GM21576 (cell line): ENCODE results near the gene SEC61A2.
"Not testable (repeated sequence)": the region's sequence is repeated elsewhere in the genome, so short reads cannot be mapped to it uniquely, and the experiment has no call there.

Source experiments
- ATAC-seq: cut with Tn5 transposase; IDR thresholded peaks from one replicate; pipeline ENCODE4 v1.9.1; 2021; ENCODE audit warnings: mild to moderate bottlenecking, moderate library complexity; ENCODE audit not compliant: unreplicated experiment

SEC61A2 gene

DNA sequence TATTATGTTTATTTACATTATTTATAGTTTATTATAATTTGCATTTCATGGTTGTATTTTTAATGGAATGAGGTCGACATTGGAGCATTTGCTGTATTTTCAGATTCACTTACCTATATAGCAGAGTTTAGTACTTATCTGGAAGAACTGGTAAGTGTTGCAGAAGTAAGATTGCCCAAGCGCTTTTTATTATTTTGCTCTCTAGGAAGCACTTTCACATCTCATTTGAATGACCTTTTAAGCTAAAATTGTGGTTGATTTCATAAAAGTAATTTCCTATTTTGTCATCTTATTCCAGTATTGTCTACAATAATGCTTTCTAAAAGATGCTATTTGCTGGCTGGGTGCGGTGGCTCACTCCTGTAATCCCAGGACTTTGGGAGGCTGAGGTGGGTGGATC lies 28.6 kb downstream of the SEC61A2 start:
- ATAC-seq = no peak

DNA sequence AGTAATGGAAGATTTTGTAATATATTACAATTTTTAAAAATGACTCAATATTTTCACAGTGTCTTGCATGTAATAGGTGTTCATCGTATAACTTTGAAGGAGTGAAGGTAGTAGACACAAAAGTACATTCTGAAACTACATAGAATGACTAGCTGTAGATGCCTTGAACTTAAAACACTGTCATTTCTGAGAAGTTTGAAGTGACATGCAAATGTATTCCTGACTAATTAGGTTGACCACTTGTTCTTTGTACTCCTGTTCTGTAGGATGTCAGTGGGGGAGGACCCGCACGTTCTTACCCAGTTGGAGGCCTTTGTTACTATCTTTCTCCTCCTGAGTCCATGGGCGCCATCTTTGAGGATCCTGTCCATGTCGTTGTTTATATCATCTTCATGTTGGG lies 31.2 kb downstream of the SEC61A2 start:
- no peak for ATAC-seq

DNA sequence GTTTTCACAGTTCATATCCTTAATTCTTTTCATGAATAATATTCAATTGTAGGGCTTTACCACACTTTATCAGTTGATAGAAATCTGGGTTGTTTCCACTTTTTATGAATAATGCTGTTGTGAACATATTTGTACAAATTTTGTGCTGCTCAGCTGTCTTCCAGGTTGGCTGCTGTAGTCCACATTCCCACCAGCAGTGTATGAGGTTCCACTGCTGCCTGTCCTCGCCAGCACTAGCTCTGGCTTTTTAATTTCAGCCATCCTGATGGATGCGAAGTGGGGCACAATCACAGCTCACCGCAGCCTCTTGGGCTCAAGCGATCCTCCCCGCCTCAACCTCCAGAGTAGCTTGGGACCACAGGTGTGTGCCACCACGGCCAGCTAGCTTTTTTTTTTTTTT lies 33.5 kb downstream of the SEC61A2 start:
- no peak for ATAC-seq

DNA sequence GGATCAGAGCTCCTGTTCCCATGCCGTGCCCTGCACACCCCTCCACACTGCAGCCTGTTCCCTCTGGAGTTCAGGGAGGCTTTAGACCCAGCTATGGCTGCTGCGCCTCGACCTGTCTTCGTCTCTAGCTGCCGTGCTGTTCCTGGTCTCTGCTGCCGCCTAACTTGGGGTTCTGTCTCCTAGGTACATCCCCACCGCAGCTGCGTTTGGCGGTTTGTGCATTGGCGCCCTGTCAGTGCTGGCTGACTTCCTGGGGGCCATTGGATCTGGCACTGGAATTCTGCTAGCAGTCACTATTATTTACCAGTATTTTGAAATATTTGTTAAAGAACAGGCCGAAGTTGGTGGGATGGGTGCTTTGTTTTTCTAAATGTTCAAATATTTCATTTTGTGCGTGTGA lies 34.6 kb downstream of the SEC61A2 start:
- ATAC-seq = no peak

DNA sequence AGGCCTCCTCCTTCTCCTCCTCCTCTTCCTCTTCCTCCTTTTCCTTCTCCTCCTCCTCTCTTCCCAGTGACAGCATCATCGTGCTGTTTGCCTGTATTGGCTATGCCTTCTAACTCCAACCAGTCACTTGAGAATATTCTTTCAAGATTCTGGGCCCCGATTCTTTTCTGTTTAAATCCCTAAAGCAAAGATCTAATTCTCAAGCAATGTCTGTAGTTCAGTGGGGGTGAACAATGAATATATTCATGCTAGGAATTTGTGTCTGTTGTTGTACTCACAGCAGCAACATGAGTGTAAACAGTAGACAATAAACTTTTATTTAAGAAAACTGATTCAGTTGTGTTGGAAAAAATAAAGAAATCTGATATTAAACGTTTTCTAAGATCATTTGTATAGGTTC lies 35.6 kb downstream of the SEC61A2 start:
- ATAC-seq = no peak

DNA sequence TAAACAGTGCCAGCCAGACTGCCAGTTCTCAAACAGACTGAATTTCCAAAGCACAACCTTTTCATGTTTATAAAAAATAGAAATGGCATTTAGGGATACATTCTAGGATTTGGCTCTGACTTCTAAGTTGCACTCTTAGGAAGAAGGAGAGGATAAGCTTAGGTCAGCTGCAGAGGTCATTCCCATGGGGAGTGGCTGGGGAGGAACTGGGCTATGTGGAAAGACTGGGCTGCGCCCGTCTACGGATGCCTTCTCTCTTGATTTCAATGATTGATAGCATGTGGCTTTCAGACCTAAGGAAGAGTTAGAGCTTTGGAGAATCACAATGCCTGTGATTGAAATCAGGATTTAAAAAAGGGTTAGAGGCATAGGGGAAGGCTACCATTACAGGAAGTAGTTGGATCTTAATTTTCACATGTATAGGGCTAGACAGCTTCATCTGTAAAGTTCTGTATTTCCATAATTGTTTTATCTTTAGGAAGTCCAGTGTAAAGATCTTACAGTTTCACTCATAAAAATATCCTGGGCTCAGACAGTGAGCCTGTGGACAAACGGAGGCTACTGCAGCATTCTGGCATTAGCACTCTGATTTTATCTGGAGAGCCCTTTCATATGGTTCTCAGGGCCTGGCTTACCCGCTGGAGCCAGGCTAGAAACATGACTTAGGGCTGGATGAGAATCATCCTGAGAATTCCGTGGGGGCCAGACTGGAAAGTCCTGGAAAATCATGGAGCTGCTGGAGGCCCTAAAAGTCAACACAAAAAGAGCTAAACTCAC lies 36.7 kb downstream of the SEC61A2 start:
- ATAC-seq = no peak

DNA sequence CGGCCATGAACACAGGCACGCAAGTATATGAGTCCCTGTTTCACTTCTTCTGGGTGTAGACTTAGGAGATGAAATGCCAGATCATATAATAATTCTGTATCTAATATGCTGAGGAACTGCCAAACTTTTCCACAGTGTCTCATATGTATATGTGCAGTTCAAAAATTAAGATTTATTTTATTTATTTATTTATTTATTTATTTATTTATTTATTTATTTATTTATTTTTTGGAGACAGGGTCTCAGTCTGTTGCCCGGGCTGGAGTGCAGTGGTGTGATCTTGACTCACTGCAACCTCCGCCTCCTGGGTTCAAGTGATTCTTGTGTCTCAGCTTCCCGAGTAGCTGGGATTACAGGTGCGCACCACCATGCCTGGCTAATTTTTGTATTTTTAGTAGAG lies 42.0 kb downstream of the SEC61A2 start:
- not testable (repeated sequence) for ATAC-seq

DNA sequence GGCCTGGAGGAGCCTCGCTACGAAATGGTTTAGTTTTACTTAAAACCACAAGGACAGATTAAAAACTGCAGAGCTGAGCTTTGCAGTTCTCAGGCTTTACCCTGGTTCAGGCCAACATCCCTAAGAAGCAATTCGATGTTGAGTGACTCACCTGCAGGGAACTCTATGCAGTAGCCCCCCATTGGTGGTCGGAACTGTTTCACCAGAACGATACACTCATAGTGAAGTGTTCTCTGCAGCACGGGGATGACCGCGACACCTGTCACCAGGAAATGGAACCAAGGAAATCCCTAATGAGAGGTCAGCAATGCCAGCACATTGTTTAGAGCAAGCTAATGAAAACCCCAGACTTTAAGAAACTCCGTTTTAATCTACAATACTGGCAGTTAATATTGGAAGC lies 48.2 kb downstream of the SEC61A2 start:
- no peak for ATAC-seq

DNA sequence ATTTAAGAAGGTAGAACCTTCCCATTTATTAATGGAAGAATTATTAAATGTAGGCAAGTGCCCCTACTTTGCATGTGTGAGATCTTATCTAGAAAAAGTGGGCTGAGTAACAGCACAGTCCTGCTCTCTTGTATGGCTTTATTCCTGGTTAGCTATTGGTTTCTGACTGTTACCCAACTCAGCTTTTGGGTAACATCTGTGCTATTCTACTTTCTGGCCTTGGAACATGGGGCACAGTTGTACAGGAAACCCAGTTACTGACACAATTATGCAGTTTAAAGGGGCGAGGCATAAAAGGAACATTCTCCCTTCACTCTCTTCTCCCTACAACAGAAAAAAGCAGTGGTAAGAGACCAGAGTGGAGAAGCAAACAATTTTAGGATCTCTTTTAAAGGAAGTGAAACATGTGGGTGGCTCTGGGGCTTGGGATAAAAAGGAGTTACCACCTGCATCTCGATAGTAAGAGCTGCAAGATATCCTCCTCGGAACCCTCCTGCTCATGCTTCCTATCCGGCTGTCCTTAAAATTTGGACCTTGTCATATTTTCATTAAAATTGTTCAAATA lies 50.2 kb downstream of the SEC61A2 start:
- no peak for ATAC-seq

DNA sequence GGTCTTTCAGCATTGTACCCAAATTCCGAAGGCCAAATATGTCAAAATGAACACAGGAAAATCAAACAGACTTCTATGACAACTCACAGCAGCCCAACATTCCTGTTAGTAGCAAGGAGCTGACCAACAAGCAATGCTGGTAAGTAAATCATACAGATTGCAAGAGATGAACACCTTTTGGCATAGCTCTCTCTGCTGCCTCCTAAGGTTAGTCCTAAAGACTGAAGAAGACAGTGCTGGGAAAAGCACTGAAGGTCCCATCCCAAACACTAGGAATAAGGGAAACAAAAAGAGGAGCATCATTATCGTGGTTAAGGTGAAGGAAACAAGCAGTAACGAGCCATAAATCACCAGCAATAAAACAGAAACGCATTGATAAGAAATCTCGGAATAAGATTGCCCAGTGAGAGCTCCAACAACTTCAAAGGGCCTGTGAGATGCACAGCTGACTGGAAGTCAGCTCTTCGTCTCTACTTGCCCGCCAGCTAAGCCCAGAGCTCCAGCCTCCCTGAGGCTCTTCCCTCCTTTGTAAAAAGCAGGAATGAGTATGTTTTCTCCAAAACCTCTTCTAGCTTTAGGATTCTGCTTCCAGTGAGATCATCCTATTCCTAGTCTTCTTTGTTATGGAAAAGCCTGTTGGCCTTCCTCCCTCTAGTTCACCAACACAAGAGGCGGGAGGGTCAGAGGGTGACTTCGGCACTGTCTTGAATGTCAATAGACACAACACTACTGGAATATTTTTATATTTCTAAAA lies 50.9 kb downstream of the SEC61A2 start:
- no peak for ATAC-seq

DNA sequence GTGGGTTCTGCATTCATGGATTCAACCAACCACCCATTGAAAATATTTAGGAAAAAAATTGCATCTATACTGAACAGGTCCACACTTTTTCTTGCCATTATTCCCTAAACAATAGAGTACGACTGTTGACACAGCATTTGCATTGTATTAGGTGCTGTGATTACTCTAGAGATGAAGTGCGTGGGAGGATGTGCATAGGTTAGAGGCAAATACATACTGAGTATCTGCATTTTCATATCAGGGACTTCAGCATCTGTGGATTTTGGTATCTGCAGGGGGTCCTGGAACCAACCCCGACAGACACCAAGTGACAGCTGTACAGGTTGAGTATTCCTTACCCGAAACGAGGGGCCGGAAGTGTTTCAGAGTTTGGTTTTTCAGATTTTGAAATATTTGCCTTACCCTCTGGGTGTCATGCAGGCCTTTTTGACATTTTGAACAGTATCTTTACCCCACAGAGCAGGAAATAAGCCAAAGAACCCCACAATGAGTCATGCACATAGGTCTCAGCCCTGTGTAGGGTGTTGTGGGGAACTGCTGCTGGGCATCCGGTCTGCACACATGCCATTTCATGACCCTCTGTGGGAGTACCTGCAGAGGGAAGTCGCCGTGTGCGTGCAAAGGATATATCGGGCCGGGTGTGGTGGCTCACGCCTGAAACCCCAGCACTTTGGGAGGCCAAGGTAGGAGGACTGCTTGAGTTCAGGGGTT lies 51.7 kb downstream of the SEC61A2 start:
- ATAC-seq = no peak

DNA sequence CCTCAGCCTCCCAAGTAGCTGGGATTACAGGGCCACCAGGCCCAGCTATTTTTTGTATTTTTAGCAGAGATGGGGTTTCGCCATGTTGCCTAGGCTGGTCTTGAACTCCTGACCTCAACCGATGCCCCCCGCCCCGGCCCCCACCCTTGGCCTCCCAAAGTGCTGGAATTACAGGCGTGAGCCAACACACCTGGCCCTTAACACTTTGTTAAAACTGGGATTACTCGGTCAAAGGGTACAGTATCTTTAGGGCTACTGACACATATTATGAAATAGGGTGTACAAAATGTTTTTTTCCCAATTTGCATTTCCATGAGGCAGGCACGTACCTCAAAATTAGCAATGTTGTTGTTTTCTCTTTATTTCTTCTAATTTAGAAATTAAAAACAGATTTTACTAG lies 54.7 kb downstream of the SEC61A2 start:
- ATAC-seq = no peak

DNA sequence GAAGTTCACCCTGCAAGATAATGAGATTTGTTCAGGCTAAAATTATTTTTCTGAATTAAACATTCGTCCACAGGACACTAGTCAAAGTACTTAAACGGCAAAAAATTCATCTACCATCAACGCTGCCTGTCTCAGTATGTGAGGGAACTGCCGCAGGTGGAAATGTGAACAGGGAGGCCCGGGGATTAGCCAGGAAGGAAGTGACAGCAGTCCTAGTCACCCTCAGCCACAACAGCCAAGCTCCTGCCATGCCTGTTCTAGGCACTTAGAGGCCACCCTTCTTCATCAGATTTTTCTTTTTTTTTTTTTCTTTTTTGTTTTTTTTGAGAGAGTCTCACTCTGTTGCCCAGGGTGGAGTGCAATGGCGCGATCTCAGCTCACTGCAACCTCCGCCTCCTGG lies 56.8 kb downstream of the SEC61A2 start:
- ATAC-seq = no peak

DNA sequence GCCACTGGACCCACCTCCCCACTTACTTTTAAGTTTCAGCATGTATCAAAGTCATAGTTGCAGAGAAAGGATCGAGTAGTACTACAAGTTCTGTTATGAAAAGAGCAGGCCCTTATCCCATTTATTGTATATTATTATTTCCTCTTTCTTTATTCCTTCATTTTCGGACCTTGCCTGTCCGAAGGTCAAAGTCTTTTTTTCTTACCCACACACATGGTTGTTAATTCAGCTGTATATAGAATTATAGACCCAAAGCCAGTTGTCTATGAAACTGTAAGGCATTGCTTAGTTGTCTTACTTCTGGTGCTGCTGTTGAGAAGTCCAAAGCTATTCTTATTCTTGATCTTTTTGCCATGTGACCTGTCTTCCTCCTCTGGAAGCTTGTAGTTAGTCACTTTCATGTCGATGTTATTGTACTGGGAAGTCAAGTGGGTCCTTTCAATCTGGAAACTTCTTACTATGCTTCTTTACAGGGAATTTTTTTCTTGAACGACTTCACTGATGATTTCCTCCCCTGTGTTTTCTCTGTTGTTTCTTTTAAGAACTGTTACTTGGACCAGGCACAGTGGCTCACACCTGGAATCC lies 57.9 kb downstream of the SEC61A2 start:
- ATAC-seq = no peak

DNA sequence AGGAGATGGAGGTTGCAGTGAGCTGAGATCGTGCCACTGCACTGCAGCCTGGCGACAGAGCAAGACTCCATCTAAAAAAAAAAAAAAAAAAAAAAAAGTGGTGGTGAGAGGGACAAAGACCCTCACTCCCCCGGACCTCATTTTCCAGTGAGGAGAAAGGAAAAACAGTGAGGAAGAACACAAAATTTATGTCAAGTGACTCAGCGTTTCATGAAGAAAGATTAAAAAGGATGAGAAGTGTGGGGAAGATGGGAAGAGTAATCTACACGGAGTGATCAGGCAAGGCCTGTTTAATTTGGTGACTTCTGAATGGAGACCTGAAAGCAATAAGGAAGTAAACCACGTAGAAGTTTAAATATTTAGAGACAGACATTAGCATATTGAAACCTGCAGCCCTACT lies 59.2 kb downstream of the SEC61A2 start:
- no peak for ATAC-seq

DNA sequence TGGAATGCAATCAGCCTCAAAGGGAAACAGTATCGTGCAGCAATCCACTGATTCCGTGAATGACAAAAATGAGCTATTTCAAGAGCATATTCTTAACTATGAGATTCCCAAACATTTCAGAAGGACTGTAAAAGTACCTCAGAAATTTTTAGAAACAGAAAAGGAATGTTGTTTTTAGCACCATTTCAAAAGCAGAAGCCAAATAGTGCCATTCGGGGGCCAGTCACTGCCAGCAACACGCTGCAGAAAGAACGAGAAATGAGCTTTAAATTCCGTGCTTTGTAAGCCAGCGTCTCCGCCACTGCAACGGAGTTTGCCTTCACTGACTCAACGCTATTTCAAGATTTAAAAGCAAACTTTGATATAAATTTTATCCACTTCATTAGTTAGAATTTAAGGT lies 59.9 kb downstream of the SEC61A2 start:
- no peak for ATAC-seq

DNA sequence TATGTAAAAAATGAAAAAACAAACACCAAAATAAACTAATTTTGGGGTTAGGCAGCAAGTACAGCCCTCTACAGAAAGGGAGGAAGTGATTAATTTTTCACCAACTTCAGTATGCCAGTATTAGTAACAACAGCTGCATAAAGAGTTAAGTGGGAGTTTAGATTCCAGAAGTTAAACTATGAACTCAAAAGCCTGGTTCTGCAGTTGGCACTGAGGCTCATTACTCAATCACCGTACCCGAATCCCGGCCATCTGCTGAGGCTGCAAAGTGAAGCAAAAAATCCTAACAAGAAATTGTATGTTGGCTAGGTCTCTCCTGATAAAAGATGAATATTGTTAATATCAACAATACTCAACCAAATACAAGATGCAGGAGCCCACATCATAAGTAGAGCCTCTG lies 62.2 kb downstream of the SEC61A2 start:
- no peak for ATAC-seq

DNA sequence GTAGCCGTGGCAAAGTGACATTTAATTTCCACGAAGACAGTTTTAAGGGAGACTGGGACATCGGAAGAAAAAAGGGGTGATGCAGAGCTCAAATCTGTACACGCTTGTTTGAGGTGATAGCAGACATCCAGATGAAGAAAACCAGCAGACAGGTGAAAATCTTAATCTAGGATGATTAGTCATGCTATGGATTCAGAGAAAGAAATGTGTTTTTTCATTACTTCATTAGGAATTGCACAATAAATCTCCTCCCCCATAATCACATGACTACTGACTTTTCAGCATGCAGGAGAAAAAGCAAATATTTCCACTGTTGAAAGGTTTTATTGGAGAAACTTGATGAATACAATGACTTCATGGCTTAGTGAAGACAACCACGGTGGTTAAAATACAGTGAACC lies 63.7 kb downstream of the SEC61A2 start:
- ATAC-seq = no peak

DNA sequence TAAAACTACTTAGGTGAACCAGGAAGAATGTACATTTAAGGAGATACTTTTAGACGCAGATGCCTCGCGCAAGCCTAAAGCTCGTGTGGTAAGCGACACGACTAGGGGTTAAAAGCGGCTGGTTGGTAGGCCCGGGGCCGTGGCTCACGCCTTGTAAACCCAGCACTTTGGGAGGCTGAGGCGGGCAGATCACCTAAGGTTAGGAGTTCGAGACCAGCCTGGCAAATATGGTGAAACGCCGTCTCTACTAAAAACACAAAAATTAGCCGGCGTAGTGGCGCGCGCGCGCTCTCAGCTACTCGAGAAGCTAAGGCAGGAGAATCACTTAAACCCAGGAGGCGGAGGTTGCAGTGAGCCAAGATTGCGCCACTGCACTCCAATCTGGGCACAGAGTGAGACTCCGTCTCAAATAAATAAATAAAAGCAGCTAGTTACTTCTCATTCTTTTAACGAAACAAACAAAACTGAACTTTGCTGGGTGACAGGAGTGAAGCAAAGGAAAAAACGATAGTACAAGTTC lies 65.3 kb downstream of the SEC61A2 start:
- ATAC-seq = no peak

DNA sequence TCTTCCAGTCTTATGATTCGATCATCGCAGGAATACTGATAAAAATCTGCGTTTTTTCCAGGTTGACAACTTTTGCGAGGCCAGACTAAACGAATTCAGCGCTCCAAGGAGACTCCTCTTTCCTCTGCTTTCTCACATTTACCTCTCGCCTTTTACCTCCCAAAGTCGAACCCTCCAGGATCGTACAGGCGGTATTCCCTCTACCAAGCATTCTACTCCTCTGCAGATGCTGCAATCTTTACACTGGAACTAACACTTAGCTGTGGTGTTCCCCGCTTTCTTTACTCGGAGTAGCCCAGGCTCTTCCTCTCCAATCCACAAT lies 65.8 kb downstream of the SEC61A2 start:
- ATAC-seq = peak; percentile 4
